HAP-1 (cell line): Measurements from ENCODE around the gene DOCK3.
"Not testable (repeated sequence)": the region's sequence is repeated elsewhere in the genome, so short reads cannot be mapped to it uniquely, and the experiment has no call there.

Source experiments
- DNase-seq, 2 experiments: peaks; one replicate each; pipeline ENCODE4 v3.0.0-alpha.2; 2016 to 2020; ENCODE audit warnings: low spot score in 2 of 2
- H3K27me3 ChIP-seq: fragments of 250-450 bp; sonication (Bioruptor Pico); 2 replicates; pipeline ENCODE4 v1.5.1; 2020; ENCODE audit warnings: low read depth, mild to moderate bottlenecking, moderate library complexity
- H3K36me3 ChIP-seq: fragments of 250-450 bp; sonication (Bioruptor Pico); replicated peaks from 2 replicates; pipeline ENCODE4 v1.5.1; 2020; ENCODE audit warnings: mild to moderate bottlenecking
- H3K4me1 ChIP-seq: fragments of 250-450 bp; sonication (Bioruptor Pico); 2 replicates; pipeline ENCODE4 v1.5.1; 2020; ENCODE audit warnings: mild to moderate bottlenecking
- H3K4me3 ChIP-seq: fragments of 250-450 bp; sonication (Bioruptor Pico); 2 replicates; pipeline ENCODE4 v1.5.1; 2020; ENCODE audit warnings: mild to moderate bottlenecking, moderate library complexity
- H3K9me3 ChIP-seq: fragments of 250-450 bp; sonication (Bioruptor Pico); 2 replicates; pipeline ENCODE4 v1.5.1; 2020; ENCODE audit warnings: mild to moderate bottlenecking, moderate library complexity
- in situ Hi-C: fragments of 300-500 bp; cut with MboI; formaldehyde crosslinking; loops from 3 replicates; pipeline ENCODE4 v1.14.3; 2020; ENCODE audit warnings: low sequenced_read_pairs, inconsistent platforms, mixed read lengths

The DOCK3 gene

GRCh38 chr3:50862221-50862620, 187.5 kb downstream of the DOCK3 start:
- no peaks in the 10 kb centered on the region for H3K27me3 ChIP-seq
- in situ Hi-C loops: no loop called here
- peaks cover 13% of the 10 kb centered on the region for H3K4me1 ChIP-seq
- no peaks in the 10 kb centered on the region for H3K36me3 ChIP-seq
- H3K9me3 ChIP-seq: no peaks in the 10 kb centered on the region
- no peak for DNase-seq
- no peak overlapping the region for H3K4me3 ChIP-seq

DNA sequence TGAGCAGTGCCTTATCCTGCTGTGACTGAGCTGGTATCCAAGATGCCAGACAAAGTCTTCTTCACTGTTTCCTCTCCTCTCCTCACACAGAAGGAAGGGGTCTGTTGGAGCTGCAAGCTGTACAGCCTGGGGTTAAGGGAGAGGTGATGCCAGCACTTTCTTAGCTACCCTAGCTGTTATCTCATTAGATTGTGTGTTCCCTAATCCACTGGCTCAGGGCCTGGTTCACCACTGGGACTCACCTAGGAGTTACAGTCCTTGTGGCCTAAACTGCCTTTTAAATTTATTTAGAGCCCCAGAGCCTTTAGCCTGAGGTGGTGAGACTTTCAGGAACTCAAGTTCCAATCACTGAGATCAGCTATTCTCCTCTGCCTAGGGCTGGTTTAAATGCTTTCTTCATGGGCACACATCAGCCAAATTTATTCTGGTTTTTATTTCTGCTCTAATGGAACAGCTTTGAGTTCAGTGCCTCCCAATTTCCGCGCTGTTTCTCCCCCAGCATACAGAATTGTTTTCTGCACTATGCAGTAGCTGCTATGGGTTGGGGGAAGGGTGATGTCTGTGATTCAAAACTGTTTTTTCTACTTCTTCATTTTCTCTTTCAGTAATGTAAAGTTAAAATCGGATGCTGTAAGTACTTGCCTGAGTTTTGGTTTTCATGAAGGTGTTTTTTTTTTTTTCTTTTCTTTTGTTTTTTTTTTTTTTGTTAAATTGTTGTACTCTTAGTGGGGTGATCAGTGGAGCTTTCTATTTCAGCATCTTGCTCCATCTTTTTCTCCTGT, 198.8 kb downstream of the DOCK3 start:
- in situ Hi-C loops: no loop called here
- H3K4me3 ChIP-seq: no peak overlapping the region
- H3K27me3 ChIP-seq: no peaks in the 10 kb centered on the region
- no peaks in the 10 kb centered on the region for H3K36me3 ChIP-seq
- H3K9me3 ChIP-seq: 0 out of 2 replicates have a peak, but pooled peaks cover 2% of the 10 kb centered on the region
- no peaks in the 10 kb centered on the region for H3K4me1 ChIP-seq
- DNase-seq: no peak

- in situ Hi-C loops, H3K27me3 ChIP-seq, H3K36me3 ChIP-seq, H3K4me3 ChIP-seq, DNase-seq, H3K9me3 ChIP-seq, H3K4me1 ChIP-seq: not testable (repeated sequence)
These were observed 200.1 kb downstream of the DOCK3 start for GRCh38 chr3:50874876-50875275.

- H3K4me1 ChIP-seq: no peaks in the 10 kb centered on the region
- no peaks in the 10 kb centered on the region for H3K9me3 ChIP-seq
- no peak overlapping the region for H3K4me3 ChIP-seq
- in situ Hi-C loops: no loop called here
- DNase-seq: no peak
- H3K27me3 ChIP-seq: no peaks in the 10 kb centered on the region
- no peaks in the 10 kb centered on the region for H3K36me3 ChIP-seq
These were observed 202.2 kb downstream of the DOCK3 start for GRCh38 chr3:50876947-50877346.

DNA sequence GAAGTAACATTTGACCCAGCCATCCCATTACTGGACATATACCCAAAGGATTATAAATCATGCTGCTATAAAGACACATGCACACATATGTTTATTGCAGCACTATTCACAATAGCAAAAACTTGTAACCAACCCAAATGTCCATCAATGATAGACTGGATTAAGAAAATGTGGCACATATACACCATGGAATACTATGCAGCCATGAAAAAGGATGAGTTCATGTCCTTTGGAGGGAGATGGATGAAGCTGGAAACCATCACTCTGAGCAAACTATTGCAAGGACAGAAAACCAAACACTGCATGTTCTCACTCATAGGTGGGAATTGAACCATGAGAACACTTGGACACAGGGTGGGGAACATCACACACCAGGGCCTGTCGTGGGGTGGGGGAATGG, 208.0 kb downstream of the DOCK3 start:
- DNase-seq, in situ Hi-C loops, H3K27me3 ChIP-seq, H3K36me3 ChIP-seq, H3K4me3 ChIP-seq, H3K4me1 ChIP-seq, H3K9me3 ChIP-seq: not testable (repeated sequence)

- in situ Hi-C loops: no loop called here
- DNase-seq: no peak
- Histone ChIP-seq H3K4me3 (no peak overlapping the region), H3K27me3 (no peaks in the 10 kb centered on the region), H3K36me3 (no peaks in the 10 kb centered on the region), H3K4me1 (no peaks in the 10 kb centered on the region), H3K9me3 (no peaks in the 10 kb centered on the region)
These were observed 209.0 kb downstream of the DOCK3 start for GRCh38 chr3:50883755-50884154.

DNA sequence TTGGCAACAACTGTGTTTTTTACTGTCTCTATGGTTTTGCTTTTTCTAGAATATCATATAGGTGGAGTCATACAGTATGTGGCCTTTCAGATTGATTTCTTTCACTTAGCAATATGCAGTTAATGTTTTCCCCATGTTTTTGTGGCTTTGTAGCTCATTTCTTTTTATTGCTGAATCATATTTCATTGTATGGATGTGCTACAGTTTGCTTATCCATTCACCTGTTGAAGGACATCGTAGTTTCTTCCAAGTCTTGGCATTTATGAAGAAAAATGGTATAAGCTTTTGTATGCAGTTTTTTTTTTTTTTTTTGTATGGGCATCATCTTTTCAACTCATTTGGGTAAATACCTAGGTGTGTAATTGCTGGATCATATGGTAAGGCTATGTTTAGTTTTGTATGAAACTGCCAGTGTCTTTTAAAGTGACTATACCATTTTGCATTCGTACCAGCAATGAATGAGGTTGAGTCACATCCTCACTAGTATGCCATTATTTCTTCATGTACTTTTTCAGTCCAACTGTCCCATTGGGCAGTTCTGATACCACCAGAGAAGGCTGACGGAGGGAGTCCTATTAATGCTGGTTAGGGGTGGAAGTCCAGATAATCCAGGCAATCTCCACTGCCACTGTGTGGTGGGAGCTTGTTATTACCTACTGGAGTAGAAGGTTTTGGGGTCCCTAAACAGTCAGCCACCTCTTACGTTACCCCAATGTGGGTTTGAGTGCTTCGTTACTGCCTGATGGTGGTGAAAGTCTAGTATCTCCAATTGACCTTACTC, 210.5 kb downstream of the DOCK3 start:
- in situ Hi-C loops: no loop called here
- Histone ChIP-seq H3K4me3 (no peak overlapping the region), H3K27me3 (no peaks in the 10 kb centered on the region), H3K9me3 (no peaks in the 10 kb centered on the region), H3K4me1 (no peaks in the 10 kb centered on the region), H3K36me3 (no peaks in the 10 kb centered on the region)
- DNase-seq: peak in 1 of 2 experiments; percentile 16

- DNase-seq: no peak
- Histone ChIP-seq H3K4me3 (no peak overlapping the region), H3K36me3 (no peaks in the 10 kb centered on the region), H3K4me1 (no peaks in the 10 kb centered on the region), H3K9me3 (no peaks in the 10 kb centered on the region), H3K27me3 (no peaks in the 10 kb centered on the region)
- in situ Hi-C loops: no loop called here
These were observed 216.1 kb downstream of the DOCK3 start for GRCh38 chr3:50890688-50891344.

DNA sequence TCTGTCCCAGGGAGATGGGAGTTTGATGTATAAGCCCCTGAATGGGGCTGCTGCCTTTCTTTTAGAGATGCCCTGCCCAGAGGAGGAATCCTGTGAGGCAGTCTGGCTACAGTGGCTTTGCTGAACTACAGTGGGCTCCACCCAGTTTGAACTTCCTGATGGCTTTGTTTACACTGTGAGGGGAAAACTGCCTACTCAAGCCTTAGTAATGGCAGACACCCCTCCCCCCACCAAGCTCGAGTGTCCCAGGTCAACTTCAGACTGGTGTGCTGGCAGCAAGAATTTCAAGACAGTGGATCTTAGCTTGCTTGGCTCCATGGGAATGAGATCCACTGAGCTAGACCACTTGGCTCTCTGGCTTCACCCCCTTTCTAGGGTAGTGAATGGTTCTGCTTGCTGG, 226.4 kb downstream of the DOCK3 start:
- H3K9me3 ChIP-seq, H3K4me1 ChIP-seq, H3K36me3 ChIP-seq, H3K4me3 ChIP-seq, in situ Hi-C loops, DNase-seq, H3K27me3 ChIP-seq: not testable (repeated sequence)

DNA sequence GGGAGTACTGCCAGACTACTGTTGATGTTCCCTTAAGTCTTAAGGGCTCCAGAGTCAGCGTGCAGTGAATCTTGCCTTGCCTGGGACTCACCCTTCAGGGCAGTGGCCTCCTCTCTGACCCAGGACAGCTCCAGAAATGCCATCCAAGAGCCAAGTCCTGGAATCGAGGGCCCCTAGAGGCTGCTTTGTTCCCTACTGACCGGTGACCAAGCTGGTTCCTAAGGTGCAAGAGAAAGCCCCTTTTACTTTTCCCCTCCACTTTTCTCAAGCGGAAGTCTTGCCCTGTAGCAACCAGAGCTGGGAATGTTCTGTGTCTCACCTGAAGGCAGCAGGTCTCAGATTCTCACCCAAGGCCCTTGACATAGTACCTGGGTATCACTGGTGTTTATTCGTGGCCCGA, 238.0 kb downstream of the DOCK3 start:
- no peak for DNase-seq
- Histone ChIP-seq H3K4me1 (no peaks in the 10 kb centered on the region), H3K36me3 (no peaks in the 10 kb centered on the region), H3K9me3 (no peaks in the 10 kb centered on the region; the same call in 1 of the 2 replicates), H3K4me3 (no peak overlapping the region), H3K27me3 (no peaks in the 10 kb centered on the region)
- in situ Hi-C loops: no loop called here

DNA sequence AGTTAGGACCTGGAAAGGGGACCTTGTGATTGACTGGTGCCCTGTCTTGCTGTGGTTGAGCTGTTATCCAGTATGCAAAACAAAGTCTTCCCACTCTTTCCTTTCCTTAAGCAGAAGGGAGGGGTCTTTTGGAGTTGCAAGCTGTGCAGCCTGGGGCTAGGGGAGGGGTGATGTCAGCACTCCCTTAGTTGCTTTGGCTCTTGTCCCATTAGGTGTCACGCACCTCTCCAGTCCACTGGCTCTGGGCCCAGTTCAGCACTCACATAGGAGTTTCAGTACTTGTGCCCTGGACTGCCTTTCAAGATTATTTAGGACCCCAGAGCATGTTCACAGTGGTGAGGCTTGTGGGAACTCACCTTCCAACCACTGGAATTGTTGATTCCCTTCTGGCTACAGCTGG, 238.5 kb downstream of the DOCK3 start:
- no peak for DNase-seq
- no peaks in the 10 kb centered on the region for H3K27me3 ChIP-seq
- no peak overlapping the region for H3K4me3 ChIP-seq
- H3K9me3 ChIP-seq: no peaks in the 10 kb centered on the region; the same call in 1 of the 2 replicates
- no peaks in the 10 kb centered on the region for H3K36me3 ChIP-seq
- H3K4me1 ChIP-seq: no peaks in the 10 kb centered on the region
- in situ Hi-C loops: no loop called here

DNA sequence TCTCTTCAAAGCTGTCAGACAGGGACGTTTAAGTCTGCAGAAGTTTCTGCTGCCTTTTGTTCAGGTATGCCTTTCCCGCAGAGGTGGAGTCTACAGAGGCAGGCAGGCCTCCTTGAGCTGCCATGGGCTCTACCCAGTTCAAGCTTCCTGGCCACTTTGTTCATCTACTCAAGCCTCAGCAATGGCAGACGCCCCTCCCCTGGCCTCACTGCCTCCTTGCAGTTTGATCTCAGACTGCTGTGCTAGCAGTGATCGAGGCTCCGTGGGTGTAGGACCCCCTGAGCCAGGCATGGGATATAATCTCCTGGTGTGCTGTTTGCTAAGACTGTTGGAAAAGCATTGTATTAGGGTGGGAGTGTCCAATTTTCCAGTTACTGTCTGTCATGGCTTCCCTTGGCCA, 247.3 kb downstream of the DOCK3 start:
- in situ Hi-C loops, H3K9me3 ChIP-seq, H3K4me3 ChIP-seq, DNase-seq, H3K36me3 ChIP-seq, H3K27me3 ChIP-seq: not testable (repeated sequence)
- peaks cover 13% of the 10 kb centered on the region for H3K4me1 ChIP-seq

DNA sequence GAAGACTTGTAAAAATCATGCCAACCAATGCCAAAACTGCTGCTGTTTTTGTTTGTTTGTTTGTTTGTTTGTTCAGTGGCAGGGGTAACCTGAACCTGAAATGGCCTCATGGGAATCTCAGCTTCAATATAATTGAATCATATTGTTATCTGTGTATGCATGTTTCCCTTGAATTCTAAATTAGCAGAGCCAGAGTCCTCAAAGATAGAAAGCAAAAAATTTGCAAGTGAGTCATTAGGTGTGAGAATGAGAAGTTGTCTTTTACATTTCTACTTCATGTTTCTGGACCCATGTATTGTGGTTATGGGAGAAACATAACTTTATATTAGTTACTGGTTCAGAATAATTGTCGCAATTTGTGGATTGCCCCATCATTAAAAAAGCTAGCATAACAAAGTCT, 249.2 kb downstream of the DOCK3 start:
- Histone ChIP-seq H3K4me1 (peaks cover 19% of the 10 kb centered on the region), H3K36me3 (no peaks in the 10 kb centered on the region), H3K9me3 (no peaks in the 10 kb centered on the region), H3K4me3 (no peak overlapping the region), H3K27me3 (no peaks in the 10 kb centered on the region)
- in situ Hi-C loops: no loop called here
- no peak for DNase-seq

DNA sequence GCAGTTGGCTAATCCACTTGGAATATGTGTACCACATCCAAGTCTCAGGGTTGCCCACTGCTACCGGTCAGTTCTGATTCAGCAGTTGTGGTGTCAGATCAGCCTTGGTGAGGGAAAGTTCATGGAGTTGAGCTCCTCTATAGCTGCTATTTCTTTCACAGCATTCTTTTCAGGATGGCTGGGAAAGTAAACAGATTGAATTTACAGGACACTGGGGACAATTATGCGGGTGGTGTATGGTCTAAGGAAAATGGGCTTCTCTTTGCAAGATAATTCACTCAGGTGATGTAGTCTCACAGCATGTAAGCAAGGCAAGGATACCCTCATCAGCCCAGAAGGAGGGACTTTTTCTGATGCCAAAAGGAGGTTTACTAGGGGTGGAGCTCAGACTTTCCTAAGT, 249.9 kb downstream of the DOCK3 start:
- Histone ChIP-seq H3K36me3 (no peaks in the 10 kb centered on the region), H3K4me3 (no peak overlapping the region), H3K9me3 (no peaks in the 10 kb centered on the region), H3K4me1 (peaks cover 19% of the 10 kb centered on the region), H3K27me3 (no peaks in the 10 kb centered on the region)
- in situ Hi-C loops: no loop called here
- no peak for DNase-seq
